Measurements from ENCODE around the gene OPTC. TPM values are rescaled to one million over a fixed set of nuclear protein-coding genes. Genes with fewer than 3 reads are reported as not detected.
"Not testable (repeated sequence)": the region's sequence is repeated elsewhere in the genome, so short reads cannot be mapped to it uniquely, and the experiment has no call there.

Gene OPTC
- total RNA-seq, 3 donors from 2014 or later = not detected

DNA sequence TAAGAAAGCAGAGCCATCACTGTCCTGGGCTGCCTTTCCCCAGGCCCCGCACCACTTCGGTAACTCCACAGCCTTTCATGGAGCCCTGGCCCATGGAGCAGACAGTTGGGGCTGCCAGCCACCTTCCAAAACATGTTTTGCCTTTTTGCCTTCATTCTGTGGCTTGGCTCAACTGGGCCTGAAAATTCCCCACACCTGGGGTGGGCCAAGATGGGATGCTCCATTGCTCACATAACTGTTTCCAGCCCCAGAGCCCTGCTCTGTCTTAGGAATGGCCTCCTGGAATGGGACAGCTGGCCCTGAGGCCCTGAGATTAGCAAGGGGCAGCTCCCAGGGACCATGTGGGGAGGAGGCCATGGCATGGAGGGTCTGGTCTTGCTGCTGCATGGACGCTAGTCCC lies 29.2 kb upstream of the OPTC start:
- intact Hi-C loops (cut with DNase I; ENCODE audit: low total_unique reads) = no loop called here
- Histone ChIP-seq H3K4me3 (no peak overlapping the region), H3K36me3 (no peaks in the 10 kb centered on the region), H3K27me3 (no peaks in the 10 kb centered on the region), H3K27ac (peak overlapping the region; percentile 89 to 90), H3K4me1 (peaks cover 16 to 37% of the 10 kb centered on the region in 2 donors), H3K9me3 (no peaks in the 10 kb centered on the region)
- peak in 1 of 2 donors; percentile 71 for DNase-seq (ENCODE audit: low spot score in 2 of 2)
- no peak for TF ChIP-seq POLR2A (IDR thresholded peaks at IDR 0.05)
- TF ChIP-seq, protein P1, sequence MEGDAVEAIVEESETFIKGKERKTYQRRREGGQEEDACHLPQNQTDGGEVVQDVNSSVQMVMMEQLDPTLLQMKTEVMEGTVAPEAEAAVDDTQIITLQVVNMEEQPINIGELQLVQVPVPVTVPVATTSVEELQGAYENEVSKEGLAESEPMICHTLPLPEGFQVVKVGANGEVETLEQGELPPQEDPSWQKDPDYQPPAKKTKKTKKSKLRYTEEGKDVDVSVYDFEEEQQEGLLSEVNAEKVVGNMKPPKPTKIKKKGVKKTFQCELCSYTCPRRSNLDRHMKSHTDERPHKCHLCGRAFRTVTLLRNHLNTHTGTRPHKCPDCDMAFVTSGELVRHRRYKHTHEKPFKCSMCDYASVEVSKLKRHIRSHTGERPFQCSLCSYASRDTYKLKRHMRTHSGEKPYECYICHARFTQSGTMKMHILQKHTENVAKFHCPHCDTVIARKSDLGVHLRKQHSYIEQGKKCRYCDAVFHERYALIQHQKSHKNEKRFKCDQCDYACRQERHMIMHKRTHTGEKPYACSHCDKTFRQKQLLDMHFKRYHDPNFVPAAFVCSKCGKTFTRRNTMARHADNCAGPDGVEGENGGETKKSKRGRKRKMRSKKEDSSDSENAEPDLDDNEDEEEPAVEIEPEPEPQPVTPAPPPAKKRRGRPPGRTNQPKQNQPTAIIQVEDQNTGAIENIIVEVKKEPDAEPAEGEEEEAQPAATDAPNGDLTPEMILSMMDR (IDR thresholded peaks at IDR 0.05) = no peak
- no peak for TF ChIP-seq POLR2AphosphoS5 (IDR thresholded peaks at IDR 0.05)

DNA sequence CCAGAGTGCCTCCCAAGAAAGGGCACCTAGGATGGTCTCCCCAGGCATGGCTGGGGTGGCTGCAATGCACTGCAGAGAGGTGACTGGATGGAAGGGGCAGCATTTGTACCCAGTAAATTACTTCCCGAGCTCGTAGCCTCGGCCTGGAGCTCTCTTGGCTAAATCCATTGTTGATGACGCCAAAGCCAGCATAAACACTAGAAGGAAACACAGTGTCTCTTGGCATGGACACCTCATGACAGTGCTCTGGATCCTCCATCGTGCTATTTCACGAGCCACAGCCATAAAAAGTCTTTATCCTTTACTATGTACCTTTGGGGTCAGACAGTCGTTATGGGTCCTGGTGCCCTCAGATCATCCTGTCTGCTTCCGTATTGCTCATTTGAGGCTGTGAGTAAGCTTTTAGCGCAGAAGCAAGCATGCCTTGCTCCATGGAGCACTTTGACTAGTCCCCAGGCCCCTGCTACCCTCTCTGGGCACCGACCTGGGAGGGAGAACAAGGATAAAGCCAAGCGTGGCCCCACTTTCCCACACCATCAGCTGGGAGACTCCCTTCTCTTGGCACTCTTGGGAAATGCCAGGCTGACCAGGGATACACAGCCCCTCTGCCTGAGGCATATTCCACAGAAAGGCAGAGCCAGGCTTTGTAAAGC lies 28.7 kb upstream of the OPTC start:
- Histone ChIP-seq H3K27ac (peak overlapping the region; percentile 89 to 90), H3K27me3 (no peaks in the 10 kb centered on the region), H3K4me1 (peaks cover 16 to 37% of the 10 kb centered on the region in 2 donors), H3K4me3 (no peak overlapping the region), H3K9me3 (no peaks in the 10 kb centered on the region), H3K36me3 (no peaks in the 10 kb centered on the region)
- intact Hi-C loops (cut with DNase I; ENCODE audit: low total_unique reads) = no loop called here
- TF ChIP-seq POLR2AphosphoS5 (IDR thresholded peaks at IDR 0.05) (no peak), POLR2A (IDR thresholded peaks at IDR 0.05) (no peak)
- TF ChIP-seq, protein P1 (IDR thresholded peaks at IDR 0.05) = no peak
- DNase-seq (ENCODE audit: low spot score in 2 of 2) = peak in 1 of 2 donors; percentile 72

DNA sequence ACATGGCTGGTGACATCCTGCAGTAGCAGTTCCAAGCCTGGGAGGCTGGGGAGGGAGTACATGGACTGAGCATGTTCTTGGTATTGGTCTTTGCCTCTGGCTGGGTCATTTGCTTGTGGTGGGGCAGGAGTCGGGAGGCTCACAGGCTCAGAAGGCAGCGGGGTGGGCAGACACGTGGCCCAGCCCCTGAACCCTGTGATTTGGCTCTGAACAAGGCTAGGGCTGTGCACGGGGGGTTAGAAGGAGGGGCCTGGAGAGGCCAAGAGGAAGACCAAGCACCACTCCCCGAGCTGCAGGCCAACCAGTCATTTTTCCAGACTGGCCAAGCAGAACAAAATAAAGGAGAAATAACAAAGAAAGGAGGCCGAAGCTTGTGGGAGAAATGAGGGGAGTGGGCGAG lies 28.0 kb upstream of the OPTC start:
- Histone ChIP-seq H3K36me3 (no peaks in the 10 kb centered on the region), H3K27me3 (no peaks in the 10 kb centered on the region), H3K4me1 (peaks cover 16 to 37% of the 10 kb centered on the region in 2 donors), H3K27ac (peak overlapping the region; percentile 89 to 90), H3K4me3 (no peak overlapping the region), H3K9me3 (no peaks in the 10 kb centered on the region)
- no peak for TF ChIP-seq POLR2A (IDR thresholded peaks at IDR 0.05)
- TF ChIP-seq, protein P1 (IDR thresholded peaks at IDR 0.05) = no peak
- no peak for TF ChIP-seq POLR2AphosphoS5 (IDR thresholded peaks at IDR 0.05)
- no peak for DNase-seq (ENCODE audit: low spot score in 2 of 2)
- intact Hi-C loops (cut with DNase I; ENCODE audit: low total_unique reads) = no loop called here

DNA sequence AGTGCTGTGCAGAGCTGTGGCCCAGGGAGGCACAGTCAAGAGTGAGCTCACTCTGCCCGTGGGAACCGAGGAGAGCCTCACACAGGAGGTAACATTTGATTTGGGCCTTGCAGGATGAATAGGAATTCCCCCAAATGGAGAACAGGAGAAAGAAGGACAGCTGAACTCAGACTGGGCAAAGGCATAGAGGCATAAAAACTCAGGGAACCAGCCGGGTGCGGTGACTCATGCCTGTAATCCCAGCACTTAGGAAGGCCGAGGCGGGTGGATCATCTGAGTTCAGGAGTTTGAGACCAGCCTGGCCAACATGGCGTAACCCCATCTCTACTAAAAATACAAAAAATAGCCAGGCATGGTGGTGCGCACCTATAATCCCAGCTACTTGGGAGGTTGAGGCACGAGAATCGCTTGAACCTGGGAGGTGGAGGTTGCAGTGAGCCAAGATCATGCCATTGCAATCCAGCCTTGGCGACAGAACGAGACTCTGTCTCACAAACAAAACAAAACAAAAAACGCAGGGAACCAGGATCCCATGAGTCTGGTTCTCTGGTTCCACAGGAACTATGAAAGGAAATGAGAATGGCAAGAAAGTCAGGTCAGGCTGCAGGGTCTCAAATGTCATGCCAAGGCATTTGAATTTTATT lies 26.9 kb upstream of the OPTC start:
- DNase-seq (ENCODE audit: low spot score in 2 of 2); intact Hi-C loops (cut with DNase I; ENCODE audit: low total_unique reads); H3K9me3 ChIP-seq; H3K4me3 ChIP-seq; H3K27me3 ChIP-seq; H3K36me3 ChIP-seq: not testable (repeated sequence)
- Histone ChIP-seq H3K27ac (peak overlapping the region; percentile 89 to 90), H3K4me1 (peaks cover 16 to 37% of the 10 kb centered on the region in 2 donors)

DNA sequence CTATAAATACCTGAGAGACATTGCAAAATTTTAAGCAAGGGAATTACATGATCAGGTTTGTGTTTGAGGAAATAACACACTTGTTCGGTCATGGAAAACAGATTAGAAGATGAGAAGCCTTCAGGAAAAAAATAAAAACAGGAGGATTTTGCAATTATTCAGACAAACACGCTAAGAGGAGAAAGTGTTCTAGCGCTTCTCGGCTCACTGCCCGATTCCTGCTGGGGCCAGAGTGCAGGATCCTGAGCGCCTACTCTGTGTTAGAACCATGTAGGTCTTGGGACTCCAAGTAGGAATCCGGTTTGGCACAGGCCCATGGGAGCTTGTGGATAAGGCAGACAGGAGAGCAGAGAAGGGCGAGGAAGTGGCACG lies 26.4 kb upstream of the OPTC start:
- Histone ChIP-seq H3K27me3 (no peaks in the 10 kb centered on the region), H3K4me1 (peaks cover 16 to 37% of the 10 kb centered on the region in 2 donors), H3K4me3 (no peak overlapping the region), H3K9me3 (no peaks in the 10 kb centered on the region), H3K27ac (peak overlapping the region; percentile 89 to 90), H3K36me3 (no peaks in the 10 kb centered on the region)
- peak in 2 of 3 donors; percentile 34 to 37 for TF ChIP-seq POLR2AphosphoS5 (IDR thresholded peaks at IDR 0.05)
- TF ChIP-seq, protein P1 (IDR thresholded peaks at IDR 0.05) = no peak
- intact Hi-C loops (cut with DNase I; ENCODE audit: low total_unique reads) = no loop called here
- peak; percentile 68 to 84 for DNase-seq (ENCODE audit: low spot score in 2 of 2)

All from breast epithelium (tissue), 4 donors.